ENCODE data around the gene SNX18. TPM values are rescaled to one million over a fixed set of nuclear protein-coding genes. Genes with fewer than 3 reads are reported as not detected.

Gene SNX18
- total and polyA plus RNA-seq, 2 experiments from 2014 or later: 8.7 to 120 TPM

- Histone ChIP-seq H3K27me3 (no peaks in the 10 kb centered on the region), H3K4me3 (no peak overlapping the region), H3K4me1 (ENCODE audit: low read depth) (no peaks in the 10 kb centered on the region), H3K27ac (no peak overlapping the region), H3K9me3 (ENCODE audit: low read depth) (no peaks in the 10 kb centered on the region), H3K36me3 (no peaks in the 10 kb centered on the region)
- TF ChIP-seq CTCF (IDR thresholded peaks at IDR 0.05; ENCODE audit: low read depth, low read length): no peak
- DNase-seq (ENCODE audit: low read depth in 1 of 2, low spot score in 1 of 2): no peak
These were observed 38.6 kb downstream of the SNX18 start for GRCh38 chr5:54556141-54556540.

GRCh38 chr5:54558362-54558761, 40.8 kb downstream of the SNX18 start:
- H3K27ac ChIP-seq: no peak overlapping the region
- no peak overlapping the region for H3K4me3 ChIP-seq
- H3K4me1 ChIP-seq (ENCODE audit: low read depth): no peaks in the 10 kb centered on the region
- no peak for TF ChIP-seq CTCF (IDR thresholded peaks at IDR 0.05; ENCODE audit: low read depth, low read length)
- no peaks in the 10 kb centered on the region for H3K27me3 ChIP-seq
- no peaks in the 10 kb centered on the region for H3K9me3 ChIP-seq (ENCODE audit: low read depth)
- H3K36me3 ChIP-seq: no peaks in the 10 kb centered on the region
- DNase-seq (ENCODE audit: low read depth in 1 of 2, low spot score in 1 of 2): peak in 1 of 2 donors; percentile 10

GRCh38 chr5:54561651-54562050, 44.1 kb downstream of the SNX18 start:
- no peak overlapping the region for H3K27ac ChIP-seq
- no peaks in the 10 kb centered on the region for H3K36me3 ChIP-seq
- H3K27me3 ChIP-seq: no peaks in the 10 kb centered on the region
- TF ChIP-seq CTCF (IDR thresholded peaks at IDR 0.05; ENCODE audit: low read depth, low read length): no peak
- no peaks in the 10 kb centered on the region for H3K9me3 ChIP-seq (ENCODE audit: low read depth)
- H3K4me3 ChIP-seq: no peak overlapping the region
- DNase-seq (ENCODE audit: low read depth in 1 of 2, low spot score in 1 of 2): no peak
- no peaks in the 10 kb centered on the region for H3K4me1 ChIP-seq (ENCODE audit: low read depth)

GRCh38 chr5:54563083-54563761, 45.7 kb downstream of the SNX18 start:
- Histone ChIP-seq H3K36me3 (no peaks in the 10 kb centered on the region), H3K4me3 (no peak overlapping the region), H3K9me3 (ENCODE audit: low read depth) (no peaks in the 10 kb centered on the region), H3K4me1 (ENCODE audit: low read depth) (no peaks in the 10 kb centered on the region), H3K27ac (no peak overlapping the region), H3K27me3 (no peaks in the 10 kb centered on the region)
- no peak for TF ChIP-seq CTCF (IDR thresholded peaks at IDR 0.05; ENCODE audit: low read depth, low read length)
- no peak for DNase-seq (ENCODE audit: low read depth in 1 of 2, low spot score in 1 of 2)

GRCh38 chr5:54567996-54568395, 50.4 kb downstream of the SNX18 start:
- DNase-seq (ENCODE audit: low read depth in 1 of 2, low spot score in 1 of 2): no peak
- H3K27ac ChIP-seq: no peak overlapping the region

More at GRCh38 chr5:54567996-54568395, 50.4 kb downstream of the SNX18 start:
- no peak for TF ChIP-seq CTCF (IDR thresholded peaks at IDR 0.05; ENCODE audit: low read depth, low read length)
- Histone ChIP-seq H3K9me3 (ENCODE audit: low read depth) (no peaks in the 10 kb centered on the region), H3K4me3 (no peak overlapping the region), H3K4me1 (ENCODE audit: low read depth) (no peaks in the 10 kb centered on the region), H3K27me3 (no peaks in the 10 kb centered on the region), H3K36me3 (no peaks in the 10 kb centered on the region)

Measured in cardiac muscle cell (in vitro differentiated cells and primary cell).